OCI-LY7 (cell line): Measurements from ENCODE around the gene GNA15. TPM values are rescaled to one million over a fixed set of nuclear protein-coding genes. Genes with fewer than 3 reads are reported as not detected.

ENCODE experiments used
- BruUV-seq: library from RNA; stranded (reverse); fragments of 400-500 nt; replicated peaks from 2 replicates; lab custom pipeline; 2021; lab: Mats Ljungman, UMichigan
- CTCF ChIA-PET: fragments of 300-600 bp; sonication (Branson Sonifier 250); formaldehyde crosslinking; loops from one replicate; lab custom pipeline; 2022; ENCODE audit warnings: antibody characterized with exemption; ENCODE audit not compliant: unreplicated experiment; lab: Charles Lee
- POLR2A ChIA-PET: fragments of 300-600 bp; sonication (Branson Sonifier 250); formaldehyde crosslinking; loops from one replicate; lab custom pipeline; 2022; ENCODE audit warnings: antibody characterized with exemption; lab: Charles Lee
- DNase-seq: peaks from one replicate; pipeline ENCODE4 v3.0.0-alpha.2; 2015; ENCODE audit warnings: low spot score
- H2AFZ ChIP-seq: fragments of 200-600 bp; sonication (generic), shearing (Covaris generic); 2 replicates; pipeline ENCODE4 v1.6.1; 2014; ENCODE audit warnings: mild to moderate bottlenecking, antibody characterized with exemption, low read length, moderate library complexity
- H3K27ac ChIP-seq: fragments of 200-600 bp; sonication (generic); 2 replicates; pipeline ENCODE4 v1.5.1; 2014; ENCODE audit warnings: mixed run types, low read depth, mild to moderate bottlenecking, moderate library complexity, low read length, inconsistent platforms; ENCODE audit not compliant: poor library complexity, severe bottlenecking
- H3K36me3 ChIP-seq: fragments of 200-600 bp; sonication (generic); 2 replicates; pipeline ENCODE4 v1.6.1; 2014; ENCODE audit warnings: mild to moderate bottlenecking, antibody characterized with exemption, low read length, moderate library complexity, mixed read lengths; ENCODE audit not compliant: insufficient read depth
- H3K4me1 ChIP-seq: fragments of 200-600 bp; sonication (generic); 2 replicates; pipeline ENCODE4 v1.5.1; 2014; ENCODE audit warnings: mild to moderate bottlenecking, low read length; ENCODE audit not compliant: insufficient read depth, poor library complexity, severe bottlenecking
- H3K4me2 ChIP-seq: fragments of 200-600 bp; sonication (generic); 2 replicates; pipeline ENCODE4 v1.6.1; 2014; ENCODE audit warnings: mild to moderate bottlenecking, low read length
- H3K4me3 ChIP-seq: fragments of 200-600 bp; sonication (generic); 2 replicates; pipeline ENCODE4 v1.5.1; 2014; ENCODE audit warnings: mild to moderate bottlenecking, low read depth, low read length; ENCODE audit not compliant: poor library complexity, severe bottlenecking
- H3K79me2 ChIP-seq: fragments of 200-600 bp; sonication (generic); 2 replicates; pipeline ENCODE4 v1.6.1; 2016; ENCODE audit warnings: low read depth, mild to moderate bottlenecking, low read length, moderate library complexity, mixed read lengths; ENCODE audit not compliant: insufficient read depth
- H3K9me2 ChIP-seq: fragments of 200-600 bp; sonication (generic); 2 replicates; pipeline ENCODE4 v1.6.1; 2016; ENCODE audit warnings: mild to moderate bottlenecking, low read length, mixed read lengths; ENCODE audit not compliant: insufficient read depth
- H3K9me3 ChIP-seq: fragments of 200-600 bp; sonication (generic); 2 replicates; pipeline ENCODE4 v1.6.1; 2014; ENCODE audit warnings: mild to moderate bottlenecking, mixed run types, low read length, mixed read lengths
- H4K20me1 ChIP-seq: fragments of 200-600 bp; sonication (generic); 2 replicates; pipeline ENCODE4 v1.6.1; 2014; ENCODE audit warnings: mild to moderate bottlenecking, antibody characterized with exemption, low read length, moderate library complexity, mixed read lengths; ENCODE audit not compliant: insufficient read depth
- CTCF ChIP-seq: fragments of 200-600 bp; sonication (generic); conservative IDR thresholded peaks from 2 replicates; pipeline ENCODE4 v1.5.1; 2014; ENCODE audit warnings: mild to moderate bottlenecking, antibody characterized with exemption, low read length, moderate library complexity, mixed read lengths
- EZH2phosphoT487 ChIP-seq: fragments of 200-600 bp; sonication (generic); IDR thresholded peaks from 2 replicates; pipeline ENCODE4 v1.6.1; 2018; ENCODE audit warnings: low read depth, borderline replicate concordance, mild to moderate bottlenecking, mixed run types, antibody characterized with exemption, low read length, moderate library complexity, mixed read lengths
- intact Hi-C: fragments of 100-400 bp; cut with micrococcal nuclease; formaldehyde crosslinking; loops from one replicate; pipeline ENCODE4 v1.10.0; 2022; ENCODE audit not compliant: unreplicated experiment
- total RNA-seq, 2 experiments: library from RNA; depleted of rRNA in 1 of 2; stranded (reverse); fragments of >200 nt in 1 of 2; shearing (Covaris generic) in 1 of 2; gene quantifications; 2 replicates each; pipeline ENCODE4 v1.2.3, GENCODE V29; 2014 to 2022

Gene GNA15
- total RNA-seq, 2 experiments from 2014 or later, result not detected

GRCh38 chr19:3137119-3137518 is 1.3 kb downstream of the GNA15 start:
- no peaks in the 10 kb centered on the region for H3K9me3 ChIP-seq
- H3K4me3 ChIP-seq, result no peak overlapping the region
- no peaks in the 10 kb centered on the region for H3K36me3 ChIP-seq
- H3K4me1 ChIP-seq, result peaks cover 14% of the 10 kb centered on the region
- no peak overlapping the region for H3K4me2 ChIP-seq
- intact Hi-C loops, result no loop called here
- no TSS peak for BruUV-seq
- no peak for TF ChIP-seq CTCF
- TF ChIP-seq EZH2phosphoT487, result no peak
- DNase-seq, result no peak
- no peaks in the 10 kb centered on the region for H3K9me2 ChIP-seq
- no peak overlapping the region for H3K27ac ChIP-seq
- no peaks in the 10 kb centered on the region for H3K79me2 ChIP-seq
- POLR2A ChIA-PET, result no interaction called here
- H4K20me1 ChIP-seq, result no peaks in the 10 kb centered on the region
- CTCF ChIA-PET, result interaction anchor here (0.5 kb wide), 1 partner anchor 48 kb away, joined by 3 read pairs; no protein-coding TSS in a partner anchor
- H2AFZ ChIP-seq, result no peak overlapping the region

GRCh38 chr19:3138268-3138667 is 2.4 kb downstream of the GNA15 start:
- Histone ChIP-seq H2AFZ (no peak overlapping the region), H3K79me2 (no peaks in the 10 kb centered on the region), H3K4me2 (no peak overlapping the region), H3K4me3 (no peak overlapping the region), H4K20me1 (no peaks in the 10 kb centered on the region), H3K9me3 (no peaks in the 10 kb centered on the region), H3K36me3 (no peaks in the 10 kb centered on the region), H3K27ac (no peak overlapping the region), H3K4me1 (peaks cover 15% of the 10 kb centered on the region), H3K9me2 (no peaks in the 10 kb centered on the region)
- DNase-seq, result no peak
- BruUV-seq, result no TSS peak
- intact Hi-C loops, result no loop called here
- POLR2A ChIA-PET, result no interaction called here
- no peak for TF ChIP-seq CTCF
- no peak for TF ChIP-seq EZH2phosphoT487
- CTCF ChIA-PET, result no interaction called here

- Histone ChIP-seq H3K4me1 (peaks cover 15% of the 10 kb centered on the region), H3K79me2 (no peaks in the 10 kb centered on the region), H2AFZ (no peak overlapping the region), H3K4me2 (no peak overlapping the region), H3K27ac (no peak overlapping the region), H3K9me3 (no peaks in the 10 kb centered on the region), H3K36me3 (no peaks in the 10 kb centered on the region), H4K20me1 (no peaks in the 10 kb centered on the region), H3K4me3 (no peak overlapping the region), H3K9me2 (no peaks in the 10 kb centered on the region)
- DNase-seq, result no peak
- BruUV-seq, result no TSS peak
- POLR2A ChIA-PET, result interaction anchor here (0.6 kb wide), 1 partner anchor 105 kb away, joined by 7 read pairs; no protein-coding TSS in a partner anchor
- intact Hi-C loops, result no loop called here
- TF ChIP-seq EZH2phosphoT487 (no peak), CTCF (no peak)
- CTCF ChIA-PET, result interaction anchor here (0.6 kb wide), 1 partner anchor 164 kb away, joined by 7 read pairs; no protein-coding TSS in a partner anchor
Observed at GRCh38 chr19:3140667-3141038, 4.8 kb downstream of the GNA15 start.
